DMS53 (cell line): ENCODE measurements around the gene TEX26.

Source experiments
- DNase-seq: peaks from one replicate; lab custom pipeline; 2025; lab: John Stamatoyannopoulos, UW

Gene TEX26

GRCh38 chr13:31011901-31012654 lies 79.6 kb downstream of the TEX26 start:
- DNase-seq, result no peak

- DNase-seq, result peak; percentile 44
Observed at GRCh38 chr13:31012655-31013024, 80.2 kb downstream of the TEX26 start.

GRCh38 chr13:31014456-31014855 lies 82.0 kb downstream of the TEX26 start:
- DNase-seq, result no peak

- DNase-seq, result no peak
Observed at GRCh38 chr13:31015199-31015598, 82.7 kb downstream of the TEX26 start.

- no peak for DNase-seq
Observed at GRCh38 chr13:31016342-31017325, 84.2 kb downstream of the TEX26 start.

GRCh38 chr13:31018511-31018910 lies 86.1 kb downstream of the TEX26 start:
- no peak for DNase-seq

GRCh38 chr13:31020996-31021395 lies 88.5 kb downstream of the TEX26 start:
- no peak for DNase-seq

- DNase-seq, result no peak
Observed at GRCh38 chr13:31022288-31022895, 89.9 kb downstream of the TEX26 start.

- DNase-seq, result no peak
Observed at GRCh38 chr13:31022928-31023530, 90.6 kb downstream of the TEX26 start.
